RWPE2 (cell line): ENCODE data around the gene SHISA9.

Source experiments
- ATAC-seq: fragments of 200-7000 bp; cut with Tn5 transposase; 3 replicates; pipeline ENCODE4 v1.9.1; 2021; ENCODE audit warnings: low read depth
- DNase-seq: peaks from one replicate; pipeline ENCODE4 v3.0.0-alpha.2; 2020; ENCODE audit warnings: low spot score
- H3K27ac ChIP-seq: fragments of 450-650 bp; 2 replicates; pipeline ENCODE4 v1.5.1; 2017; ENCODE audit warnings: mild to moderate bottlenecking; ENCODE audit not compliant: poor library complexity, severe bottlenecking
- H3K27me3 ChIP-seq: fragments of 250-450 bp; sonication (Bioruptor Pico); 2 replicates; pipeline ENCODE4 v1.5.1; 2021; ENCODE audit warnings: mild to moderate bottlenecking, moderate library complexity; ENCODE audit not compliant: insufficient read depth, poor library complexity, severe bottlenecking
- H3K36me3 ChIP-seq: fragments of 250-450 bp; sonication (Bioruptor Pico); 2 replicates; pipeline ENCODE4 v1.5.1; 2020; ENCODE audit warnings: low read depth, mild to moderate bottlenecking, moderate library complexity
- H3K4me1 ChIP-seq: fragments of 250-450 bp; sonication (Bioruptor Pico); 2 replicates; pipeline ENCODE4 v1.5.1; 2021; ENCODE audit warnings: mild to moderate bottlenecking, moderate library complexity; ENCODE audit not compliant: insufficient read depth, poor library complexity, severe bottlenecking
- H3K4me3 ChIP-seq: fragments of 250-450 bp; sonication (Bioruptor Pico); 2 replicates; pipeline ENCODE4 v1.5.1; 2021; ENCODE audit warnings: mild to moderate bottlenecking, moderate library complexity; ENCODE audit not compliant: severe bottlenecking
- H3K9me3 ChIP-seq: fragments of 250-450 bp; sonication (Bioruptor Pico); 2 replicates; pipeline ENCODE4 v1.5.1; 2021; ENCODE audit warnings: mild to moderate bottlenecking, moderate library complexity; ENCODE audit not compliant: severe bottlenecking
- CTCF ChIP-seq: fragments of 450-650 bp; IDR thresholded peaks from one replicate; pipeline ENCODE4 v1.5.1; 2017; ENCODE audit warnings: mild to moderate bottlenecking, moderate library complexity; ENCODE audit not compliant: poor library complexity, severe bottlenecking

The SHISA9 gene

GRCh38 chr16:13084331-13084730 lies 182.9 kb downstream of the SHISA9 start:
- Histone ChIP-seq H3K36me3 (no peaks in the 10 kb centered on the region), H3K27ac (no peak overlapping the region), H3K4me1 (no peaks in the 10 kb centered on the region), H3K27me3 (no peaks in the 10 kb centered on the region), H3K9me3 (no peaks in the 10 kb centered on the region), H3K4me3 (no peak overlapping the region)
- TF ChIP-seq CTCF, result no peak
- ATAC-seq (no peak), DNase-seq (no peak)

GRCh38 chr16:13093661-13094060 lies 192.3 kb downstream of the SHISA9 start:
- H3K27ac ChIP-seq, result no peak overlapping the region
- ATAC-seq, result no peak
- TF ChIP-seq CTCF, result no peak
- no peak for DNase-seq
- no peaks in the 10 kb centered on the region for H3K36me3 ChIP-seq
- no peak overlapping the region for H3K4me3 ChIP-seq
- H3K4me1 ChIP-seq, result no peaks in the 10 kb centered on the region
- no peaks in the 10 kb centered on the region for H3K27me3 ChIP-seq
- no peaks in the 10 kb centered on the region for H3K9me3 ChIP-seq

- Histone ChIP-seq H3K27me3 (no peaks in the 10 kb centered on the region), H3K9me3 (no peaks in the 10 kb centered on the region), H3K27ac (no peak overlapping the region), H3K36me3 (no peaks in the 10 kb centered on the region), H3K4me1 (no peaks in the 10 kb centered on the region), H3K4me3 (no peak overlapping the region)
- DNase-seq, result no peak
- TF ChIP-seq CTCF, result no peak
- no peak for ATAC-seq
Observed at GRCh38 chr16:13095061-13095460, 193.7 kb downstream of the SHISA9 start.

GRCh38 chr16:13098536-13098935 lies 197.1 kb downstream of the SHISA9 start:
- no peak for DNase-seq
- 0 out of 3 replicates have a peak, but pooled peaks have one; percentile 41 for ATAC-seq
- no peak for TF ChIP-seq CTCF
- H3K4me1 ChIP-seq, result no peaks in the 10 kb centered on the region
- no peak overlapping the region for H3K27ac ChIP-seq
- H3K9me3 ChIP-seq, result no peaks in the 10 kb centered on the region
- H3K4me3 ChIP-seq, result no peak overlapping the region
- H3K36me3 ChIP-seq, result no peaks in the 10 kb centered on the region
- no peaks in the 10 kb centered on the region for H3K27me3 ChIP-seq

GRCh38 chr16:13099822-13100221 lies 198.4 kb downstream of the SHISA9 start:
- no peak for TF ChIP-seq CTCF
- H3K27ac ChIP-seq, result no peak overlapping the region
- no peak for DNase-seq
- H3K27me3 ChIP-seq, result no peaks in the 10 kb centered on the region
- H3K9me3 ChIP-seq, result no peaks in the 10 kb centered on the region
- H3K36me3 ChIP-seq, result no peaks in the 10 kb centered on the region
- H3K4me3 ChIP-seq, result no peak overlapping the region
- no peak for ATAC-seq
- no peaks in the 10 kb centered on the region for H3K4me1 ChIP-seq
